T-helper 1 cell treated with Interleukin-12 subunit alpha and Interleukin-12 subunit beta and Interleukin-4 antibody, amounts not matched to agents 30 μg/mL and 1 μg/mL, for 36 hours (primary cell): ENCODE results near the gene HDLBP.

Experiments
- H3K27ac Mint-ChIP-seq: one replicate; pipeline ENCODE4 v1.8.0; 2021; ENCODE audit warnings: mild to moderate bottlenecking, mixed read lengths
- H3K27me3 Mint-ChIP-seq: one replicate; pipeline ENCODE4 v1.8.0; 2021; ENCODE audit warnings: low read depth, mixed read lengths
- H3K36me3 Mint-ChIP-seq: one replicate; pipeline ENCODE4 v1.8.0; 2021; ENCODE audit warnings: low read depth, mixed read lengths
- H3K4me1 Mint-ChIP-seq: one replicate; pipeline ENCODE4 v1.8.0; 2021; ENCODE audit warnings: low read depth, mixed read lengths
- H3K4me3 Mint-ChIP-seq: one replicate; pipeline ENCODE4 v1.8.0; 2021; ENCODE audit warnings: mild to moderate bottlenecking, moderate library complexity, mixed read lengths
- H3K9me3 Mint-ChIP-seq: one replicate; pipeline ENCODE4 v1.8.0; 2021; ENCODE audit warnings: mixed read lengths

The HDLBP gene

GRCh38 chr2:241315093-241315878, at the start of gene HDLBP:
HDLBP (minus strand) TSS chr2:241315672; CDS start chr2:241266869, 48,803 bp downstream.
- H3K36me3 Mint-ChIP-seq = peaks cover 23% of the 10 kb centered on the region
- H3K4me3 Mint-ChIP-seq = peak within 1 kb of the TSS; percentile 96
- peak within 1 kb of the TSS; percentile 99 for H3K27ac Mint-ChIP-seq
- H3K4me1 Mint-ChIP-seq = peaks cover 57% of the 10 kb centered on the region
- H3K9me3 Mint-ChIP-seq = no peaks in the 10 kb centered on the region
- no peaks in the 10 kb centered on the region for H3K27me3 Mint-ChIP-seq

- H3K27me3 Mint-ChIP-seq = no peaks in the 10 kb centered on the region
- H3K4me3 Mint-ChIP-seq = no peak overlapping the region
- H3K27ac Mint-ChIP-seq = no peak overlapping the region
- peaks cover 9% of the 10 kb centered on the region for H3K4me1 Mint-ChIP-seq
- H3K36me3 Mint-ChIP-seq = no peaks in the 10 kb centered on the region
- H3K9me3 Mint-ChIP-seq = no peaks in the 10 kb centered on the region
Observed at GRCh38 chr2:241364781-241365180, 49.3 kb upstream of the HDLBP start.

GRCh38 chr2:241363426-241363825, 48.0 kb upstream of the HDLBP start:
- Mint-ChIP-seq H3K4me3 (no peak overlapping the region), H3K27me3 (no peaks in the 10 kb centered on the region), H3K36me3 (no peaks in the 10 kb centered on the region), H3K27ac (no peak overlapping the region), H3K4me1 (peaks cover 14% of the 10 kb centered on the region), H3K9me3 (no peaks in the 10 kb centered on the region)

GRCh38 chr2:241359481-241360045, 44.1 kb upstream of the HDLBP start:
- Mint-ChIP-seq H3K4me1 (peaks cover 22% of the 10 kb centered on the region), H3K27ac (no peak overlapping the region), H3K27me3 (no peaks in the 10 kb centered on the region), H3K36me3 (no peaks in the 10 kb centered on the region), H3K9me3 (no peaks in the 10 kb centered on the region), H3K4me3 (no peak overlapping the region)

- H3K9me3 Mint-ChIP-seq = no peaks in the 10 kb centered on the region
- H3K27me3 Mint-ChIP-seq = no peaks in the 10 kb centered on the region
- H3K4me3 Mint-ChIP-seq = no peak overlapping the region
- no peak overlapping the region for H3K27ac Mint-ChIP-seq
- peaks cover 4% of the 10 kb centered on the region for H3K36me3 Mint-ChIP-seq
- H3K4me1 Mint-ChIP-seq = peaks cover 20% of the 10 kb centered on the region
Observed at GRCh38 chr2:241358470-241358869, 43.0 kb upstream of the HDLBP start.

- no peaks in the 10 kb centered on the region for H3K9me3 Mint-ChIP-seq
- H3K36me3 Mint-ChIP-seq = peaks cover 10% of the 10 kb centered on the region
- peaks cover 18% of the 10 kb centered on the region for H3K4me1 Mint-ChIP-seq
- peak overlapping the region; percentile 84 for H3K4me3 Mint-ChIP-seq
- no peak overlapping the region for H3K27ac Mint-ChIP-seq
- no peaks in the 10 kb centered on the region for H3K27me3 Mint-ChIP-seq
Observed at GRCh38 chr2:241357531-241357930, 42.1 kb upstream of the HDLBP start.

- Mint-ChIP-seq H3K4me3 (peak overlapping the region; percentile 84), H3K4me1 (peaks cover 18% of the 10 kb centered on the region), H3K27me3 (no peaks in the 10 kb centered on the region), H3K9me3 (no peaks in the 10 kb centered on the region), H3K27ac (no peak overlapping the region), H3K36me3 (peaks cover 14% of the 10 kb centered on the region)
Observed at GRCh38 chr2:241356871-241357260, 41.4 kb upstream of the HDLBP start.

GRCh38 chr2:241355983-241356870, 40.8 kb upstream of the HDLBP start, which contains the start of gene FARP2:
FARP2 (plus strand) TSS chr2:241356285; CDS start chr2:241373108, 16,823 bp downstream.
- H3K9me3 Mint-ChIP-seq = no peaks in the 10 kb centered on the region
- peak within 1 kb of the TSS; percentile 84 for H3K4me3 Mint-ChIP-seq
- peaks cover 17% of the 10 kb centered on the region for H3K36me3 Mint-ChIP-seq
- peak within 1 kb of the TSS; percentile 81 for H3K27ac Mint-ChIP-seq
- H3K27me3 Mint-ChIP-seq = no peaks in the 10 kb centered on the region
- H3K4me1 Mint-ChIP-seq = peaks cover 18% of the 10 kb centered on the region

- no peaks in the 10 kb centered on the region for H3K9me3 Mint-ChIP-seq
- H3K36me3 Mint-ChIP-seq = peaks cover 28% of the 10 kb centered on the region
- H3K27me3 Mint-ChIP-seq = no peaks in the 10 kb centered on the region
- H3K4me3 Mint-ChIP-seq = no peak overlapping the region
- peaks cover 18% of the 10 kb centered on the region for H3K4me1 Mint-ChIP-seq
- H3K27ac Mint-ChIP-seq = peak overlapping the region; percentile 18
Observed at GRCh38 chr2:241354668-241355658, 39.5 kb upstream of the HDLBP start.

GRCh38 chr2:241352227-241352626, 36.8 kb upstream of the HDLBP start:
- no peak overlapping the region for H3K27ac Mint-ChIP-seq
- H3K36me3 Mint-ChIP-seq = peaks cover 42% of the 10 kb centered on the region
- H3K4me1 Mint-ChIP-seq = peaks cover 7% of the 10 kb centered on the region
- no peaks in the 10 kb centered on the region for H3K9me3 Mint-ChIP-seq
- no peaks in the 10 kb centered on the region for H3K27me3 Mint-ChIP-seq
- no peak overlapping the region for H3K4me3 Mint-ChIP-seq

GRCh38 chr2:241351640-241352031, 36.2 kb upstream of the HDLBP start:
- H3K36me3 Mint-ChIP-seq = peaks cover 42% of the 10 kb centered on the region
- peaks cover 3% of the 10 kb centered on the region for H3K4me1 Mint-ChIP-seq
- no peak overlapping the region for H3K27ac Mint-ChIP-seq
- H3K27me3 Mint-ChIP-seq = no peaks in the 10 kb centered on the region
- H3K9me3 Mint-ChIP-seq = no peaks in the 10 kb centered on the region
- H3K4me3 Mint-ChIP-seq = no peak overlapping the region

- H3K4me1 Mint-ChIP-seq = peaks cover 3% of the 10 kb centered on the region
- H3K27ac Mint-ChIP-seq = no peak overlapping the region
- no peaks in the 10 kb centered on the region for H3K27me3 Mint-ChIP-seq
- H3K9me3 Mint-ChIP-seq = no peaks in the 10 kb centered on the region
- H3K36me3 Mint-ChIP-seq = peaks cover 42% of the 10 kb centered on the region
- H3K4me3 Mint-ChIP-seq = no peak overlapping the region
Observed at GRCh38 chr2:241350878-241351639, 35.6 kb upstream of the HDLBP start.

- Mint-ChIP-seq H3K27me3 (no peaks in the 10 kb centered on the region), H3K36me3 (peaks cover 44% of the 10 kb centered on the region), H3K9me3 (no peaks in the 10 kb centered on the region), H3K4me3 (no peak overlapping the region), H3K27ac (no peak overlapping the region), H3K4me1 (peaks cover 3% of the 10 kb centered on the region)
Observed at GRCh38 chr2:241350530-241350877, 35.0 kb upstream of the HDLBP start.
